NB4 (cell line): Measurements from ENCODE around the gene ANKRD11.

Source experiments
- DNase-seq: peaks from one replicate; pipeline ENCODE4 v3.0.0; 2010; ENCODE audit warnings: low read depth
- H3K4me3 ChIP-seq: one replicate; pipeline ENCODE4 v1.5.1; 2011; ENCODE audit warnings: mild to moderate bottlenecking, low read depth, low read length, moderate library complexity
- CTCF ChIP-seq: IDR thresholded peaks from one replicate; pipeline ENCODE4 v1.5.1; 2012; ENCODE audit warnings: low read depth, low read length
- MAX ChIP-seq: IDR thresholded peaks from 2 replicates; pipeline ENCODE4 v1.6.1; 2011; ENCODE audit warnings: low read depth, low read length
- MYC ChIP-seq: IDR thresholded peaks from 2 replicates; pipeline ENCODE4 v1.6.1; 2011; ENCODE audit warnings: low read depth, low read length
- POLR2A ChIP-seq: IDR thresholded peaks from 2 replicates; pipeline ENCODE4 v1.6.1; 2011; ENCODE audit warnings: mild to moderate bottlenecking; ENCODE audit not compliant: insufficient read length; ENCODE audit errors: extremely low read depth

Gene ANKRD11

GRCh38 chr16:89491974-89492687 is 1.8 kb upstream of the ANKRD11 start:
- no peak for TF ChIP-seq MYC
- no peak for TF ChIP-seq POLR2A
- no peak for TF ChIP-seq CTCF
- no peak for TF ChIP-seq MAX
- peak overlapping the region; percentile 81 for H3K4me3 ChIP-seq
- no peak for DNase-seq

- DNase-seq: peak; percentile 85
- peak overlapping the region; percentile 81 for H3K4me3 ChIP-seq
- TF ChIP-seq CTCF: no peak
- TF ChIP-seq MYC: no peak
- TF ChIP-seq MAX: no peak
- TF ChIP-seq POLR2A: no peak
Observed at GRCh38 chr16:89491238-89491869, 993 bp upstream of the ANKRD11 start.

GRCh38 chr16:89489898-89490438 is 393 bp downstream of the ANKRD11 start:
- peak overlapping the region; percentile 34 for H3K4me3 ChIP-seq

GRCh38 chr16:89489040-89489897 is 1.1 kb downstream of the ANKRD11 start:
- H3K4me3 ChIP-seq: peak overlapping the region; percentile 74
- TF ChIP-seq POLR2A: no peak
- peak; percentile 91 for TF ChIP-seq MYC
- peak; percentile 74 for TF ChIP-seq MAX
- DNase-seq: peak; percentile 99

More at GRCh38 chr16:89489898-89490438, 393 bp downstream of the ANKRD11 start:
- no peak for DNase-seq
- TF ChIP-seq CTCF (no peak), MAX (no peak), POLR2A (no peak), MYC (no peak)

GRCh38 chr16:89485701-89486246 is 4.6 kb downstream of the ANKRD11 start:
- DNase-seq: no peak
- TF ChIP-seq MAX: no peak
- no peak for TF ChIP-seq POLR2A
- TF ChIP-seq CTCF: no peak
- TF ChIP-seq MYC: no peak
- no peak overlapping the region for H3K4me3 ChIP-seq
